ENCODE measurements around the gene GPRC5B. TPM values are rescaled to one million over a fixed set of nuclear protein-coding genes. Genes with fewer than 3 reads are reported as not detected.

The GPRC5B gene
- total RNA-seq, 1 donor from 2014 or later, result under 0.01 TPM

- FAIRE-seq (no peak), DNase-seq (ENCODE audit: low read depth) (no peak)
- no peaks in the 10 kb centered on the region for H3K36me3 ChIP-seq (ENCODE audit: control insufficient read depth, insufficient read depth, low read length)
- H3K4me3 ChIP-seq (ENCODE audit: low read depth, low read length), result no peak overlapping the region
- H3K27me3 ChIP-seq (ENCODE audit: control insufficient read depth, insufficient read depth, low read length), result no peaks in the 10 kb centered on the region
- TF ChIP-seq CTCF (IDR thresholded peaks at IDR 0.05; ENCODE audit: insufficient read depth, low read length, severe bottlenecking), result no peak
Measured at GRCh38 chr16:19824216-19824615, 60.4 kb downstream of the GPRC5B start.

- no peak for FAIRE-seq
- no peak for TF ChIP-seq CTCF (IDR thresholded peaks at IDR 0.05; ENCODE audit: insufficient read depth, low read length, severe bottlenecking)
Measured at GRCh38 chr16:19823322-19823721, 61.3 kb downstream of the GPRC5B start.

GRCh38 chr16:19822533-19822932, 62.1 kb downstream of the GPRC5B start:
- no peaks in the 10 kb centered on the region for H3K27me3 ChIP-seq (ENCODE audit: control insufficient read depth, insufficient read depth, low read length)
- DNase-seq (ENCODE audit: low read depth), result no peak
- no peaks in the 10 kb centered on the region for H3K36me3 ChIP-seq (ENCODE audit: control insufficient read depth, insufficient read depth, low read length)
- no peak for FAIRE-seq
- TF ChIP-seq CTCF (IDR thresholded peaks at IDR 0.05; ENCODE audit: insufficient read depth, low read length, severe bottlenecking), result no peak
- no peak overlapping the region for H3K4me3 ChIP-seq (ENCODE audit: low read depth, low read length)

More at GRCh38 chr16:19823322-19823721, 61.3 kb downstream of the GPRC5B start:
- DNase-seq (ENCODE audit: low read depth), result no peak
- no peaks in the 10 kb centered on the region for H3K27me3 ChIP-seq (ENCODE audit: control insufficient read depth, insufficient read depth, low read length)
- no peak overlapping the region for H3K4me3 ChIP-seq (ENCODE audit: low read depth, low read length)
- H3K36me3 ChIP-seq (ENCODE audit: control insufficient read depth, insufficient read depth, low read length), result no peaks in the 10 kb centered on the region

- no peak for DNase-seq (ENCODE audit: low read depth)
- no peak for FAIRE-seq
- H3K36me3 ChIP-seq (ENCODE audit: control insufficient read depth, insufficient read depth, low read length), result no peaks in the 10 kb centered on the region
- TF ChIP-seq CTCF (IDR thresholded peaks at IDR 0.05; ENCODE audit: insufficient read depth, low read length, severe bottlenecking), result no peak
- no peak overlapping the region for H3K4me3 ChIP-seq (ENCODE audit: low read depth, low read length)
- H3K27me3 ChIP-seq (ENCODE audit: control insufficient read depth, insufficient read depth, low read length), result no peaks in the 10 kb centered on the region
Measured at GRCh38 chr16:19817875-19818274, 66.8 kb downstream of the GPRC5B start.

- Histone ChIP-seq H3K36me3 (ENCODE audit: control insufficient read depth, insufficient read depth, low read length) (no peaks in the 10 kb centered on the region), H3K4me3 (ENCODE audit: low read depth, low read length) (no peak overlapping the region), H3K27me3 (ENCODE audit: control insufficient read depth, insufficient read depth, low read length) (no peaks in the 10 kb centered on the region)
- DNase-seq (ENCODE audit: low read depth) (no peak), FAIRE-seq (no peak)
- no peak for TF ChIP-seq CTCF (IDR thresholded peaks at IDR 0.05; ENCODE audit: insufficient read depth, low read length, severe bottlenecking)
Measured at GRCh38 chr16:19817122-19817521, 67.5 kb downstream of the GPRC5B start.

GRCh38 chr16:19815418-19815817, 69.2 kb downstream of the GPRC5B start:
- DNase-seq (ENCODE audit: low read depth), result no peak
- Histone ChIP-seq H3K36me3 (ENCODE audit: control insufficient read depth, insufficient read depth, low read length) (no peaks in the 10 kb centered on the region), H3K4me3 (ENCODE audit: low read depth, low read length) (no peak overlapping the region), H3K27me3 (ENCODE audit: control insufficient read depth, insufficient read depth, low read length) (no peaks in the 10 kb centered on the region)
- no peak for TF ChIP-seq CTCF (IDR thresholded peaks at IDR 0.05; ENCODE audit: insufficient read depth, low read length, severe bottlenecking)
- FAIRE-seq, result no peak

Measured in bronchial epithelial cell (primary cell).